ENCODE data around the gene ZNF789.

DNA sequence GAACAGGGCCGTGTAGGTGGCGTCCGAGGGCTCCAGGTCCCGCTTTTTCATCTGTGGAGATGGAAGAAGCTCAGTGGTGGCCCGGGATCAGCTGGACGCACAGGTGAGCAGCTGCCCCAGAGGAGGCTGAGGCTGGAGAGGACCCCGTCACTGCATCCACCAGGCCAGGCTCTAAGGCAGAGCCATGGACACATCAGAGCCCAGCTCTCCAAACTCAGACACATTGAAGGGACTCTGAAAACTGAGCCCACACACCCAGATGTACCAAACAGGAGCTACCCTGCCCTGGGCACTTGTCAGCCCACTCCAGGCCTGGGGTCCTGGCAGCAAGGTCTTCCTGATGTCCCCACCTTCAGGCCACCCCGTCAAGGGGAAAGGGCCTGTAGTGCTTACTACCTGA, 42.9 kb upstream of the ZNF789 start:
- TF ChIP-seq, protein P1, sequence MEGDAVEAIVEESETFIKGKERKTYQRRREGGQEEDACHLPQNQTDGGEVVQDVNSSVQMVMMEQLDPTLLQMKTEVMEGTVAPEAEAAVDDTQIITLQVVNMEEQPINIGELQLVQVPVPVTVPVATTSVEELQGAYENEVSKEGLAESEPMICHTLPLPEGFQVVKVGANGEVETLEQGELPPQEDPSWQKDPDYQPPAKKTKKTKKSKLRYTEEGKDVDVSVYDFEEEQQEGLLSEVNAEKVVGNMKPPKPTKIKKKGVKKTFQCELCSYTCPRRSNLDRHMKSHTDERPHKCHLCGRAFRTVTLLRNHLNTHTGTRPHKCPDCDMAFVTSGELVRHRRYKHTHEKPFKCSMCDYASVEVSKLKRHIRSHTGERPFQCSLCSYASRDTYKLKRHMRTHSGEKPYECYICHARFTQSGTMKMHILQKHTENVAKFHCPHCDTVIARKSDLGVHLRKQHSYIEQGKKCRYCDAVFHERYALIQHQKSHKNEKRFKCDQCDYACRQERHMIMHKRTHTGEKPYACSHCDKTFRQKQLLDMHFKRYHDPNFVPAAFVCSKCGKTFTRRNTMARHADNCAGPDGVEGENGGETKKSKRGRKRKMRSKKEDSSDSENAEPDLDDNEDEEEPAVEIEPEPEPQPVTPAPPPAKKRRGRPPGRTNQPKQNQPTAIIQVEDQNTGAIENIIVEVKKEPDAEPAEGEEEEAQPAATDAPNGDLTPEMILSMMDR (IDR thresholded peaks at IDR 0.05; ENCODE audit: low read depth, low read length, missing input control), result no peak
- TF ChIP-seq, protein P2, sequence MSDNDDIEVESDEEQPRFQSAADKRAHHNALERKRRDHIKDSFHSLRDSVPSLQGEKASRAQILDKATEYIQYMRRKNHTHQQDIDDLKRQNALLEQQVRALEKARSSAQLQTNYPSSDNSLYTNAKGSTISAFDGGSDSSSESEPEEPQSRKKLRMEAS (IDR thresholded peaks at IDR 0.05), result no peak
- no peak for TF ChIP-seq RXRA (IDR thresholded peaks at IDR 0.05)
- TF ChIP-seq HNF4G (IDR thresholded peaks at IDR 0.05), result no peak
- TF ChIP-seq HNF4A (conservative IDR thresholded peaks at IDR 0.05), result no peak

Data from liver (tissue), 3 donors.